GM12878 (cell line): Measurements from ENCODE around the gene SPACDR. TPM values are rescaled to one million over a fixed set of nuclear protein-coding genes. Genes with fewer than 3 reads are reported as not detected.

Experiments used
- CEBPZ ChIP-seq: fragments of 150-350 bp; IDR thresholded peaks from 2 replicates; pipeline ENCODE4 v1.6.1; 2016; ENCODE audit warnings: low read depth, low read length
- CHD1 ChIP-seq: IDR thresholded peaks from 2 replicates; pipeline ENCODE4 v1.6.1; 2012; ENCODE audit warnings: low read depth, low read length, improper control_type of control experiment
- CUX1 ChIP-seq: IDR thresholded peaks from 2 replicates; pipeline ENCODE4 v1.6.1; 2012; ENCODE audit warnings: improper control_type of control experiment, low read depth, low read length; ENCODE audit not compliant: insufficient replicate concordance
- HDGF ChIP-seq: fragments of 450-650 bp; IDR thresholded peaks from 2 replicates; pipeline ENCODE4 v1.6.1; 2016; ENCODE audit warnings: antibody characterized with exemption
- JUND ChIP-seq: IDR thresholded peaks from 2 replicates; pipeline ENCODE4 v1.6.1; 2012; ENCODE audit warnings: low read depth, mild to moderate bottlenecking, low read length, improper control_type of control experiment, moderate library complexity
- MXI1 ChIP-seq: fragments of 150-350 bp; IDR thresholded peaks from 2 replicates; pipeline ENCODE4 v1.6.1; 2011; ENCODE audit warnings: low read depth, mild to moderate bottlenecking, inconsistent platforms, low read length, improper control_type of control experiment
- MYB ChIP-seq: fragments of 150-350 bp; IDR thresholded peaks from 2 replicates; pipeline ENCODE4 v1.6.1; 2014; ENCODE audit warnings: mild to moderate bottlenecking, low read depth, low read length, borderline replicate concordance
- NBN ChIP-seq: fragments of 450-650 bp; IDR thresholded peaks from 2 replicates; pipeline ENCODE4 v1.6.1; 2016
- PAX5 ChIP-seq: IDR thresholded peaks from 2 replicates; pipeline ENCODE4 v1.6.1; 2011; ENCODE audit warnings: low read depth, low read length, borderline replicate concordance
- PBX3 ChIP-seq: IDR thresholded peaks from 2 replicates; pipeline ENCODE4 v1.6.1; 2011; ENCODE audit warnings: mild to moderate bottlenecking, low read depth, low read length, moderate library complexity; ENCODE audit not compliant: insufficient replicate concordance
- POU2F2 ChIP-seq: IDR thresholded peaks from 3 replicates; pipeline ENCODE4 v1.6.1; 2011; ENCODE audit warnings: low read depth, mild to moderate bottlenecking, low read length, borderline replicate concordance
- RELA ChIP-seq: fragments of 450-650 bp; IDR thresholded peaks from 2 replicates; pipeline ENCODE4 v1.8.0; 2014; ENCODE audit warnings: borderline replicate concordance; ENCODE audit not compliant: partially characterized antibody
- STAT1 ChIP-seq: fragments of 450-650 bp; conservative IDR thresholded peaks from 2 replicates; pipeline ENCODE4 v1.6.1; 2014; ENCODE audit warnings: antibody characterized with exemption, mild to moderate bottlenecking
- ZNF207 ChIP-seq: fragments of 450-650 bp; IDR thresholded peaks from 2 replicates; pipeline ENCODE4 v1.6.1; 2014; ENCODE audit warnings: antibody characterized with exemption, mild to moderate bottlenecking, borderline replicate concordance
- ZNF687 ChIP-seq: fragments of 450-650 bp; IDR thresholded peaks from 2 replicates; pipeline ENCODE4 v1.6.1; 2017; ENCODE audit warnings: mild to moderate bottlenecking, moderate library complexity
- polyA plus RNA-seq, 11 experiments: library from polyadenylated mRNA; depleted of rRNA in 4 of 11; unstranded in 6 of 11; stranded (reverse) in 5 of 11; fragments of >200 nt; fragmentation: Nextera tagmentation in 4 of 11; fragmentation: Illumina TruSeq in 1 of 11; extraction: Ambion mirVana in 4 of 11; extraction: Trizol in 1 of 11; gene quantifications; 1 replicate in 1 of 11; 2 replicates in 10 of 11; pipeline versions ENCODE4 v1.2.1 to v1.2.3, GENCODE V29; 2011 to 2016; ENCODE audit warnings: inconsistent platforms in 2 of 11, missing spikeins in 2 of 11, low read depth in 1 of 11
- total RNA-seq, 4 experiments: library from RNA; depleted of rRNA in 3 of 4; stranded (reverse); fragments of >200 nt in 3 of 4; fragmentation: Illumina TruSeq in 1 of 4; extraction: Trizol in 1 of 4; gene quantifications; 2 replicates each; pipeline versions ENCODE4 v1.2.1 to v1.2.3, GENCODE V29; 2013 to 2021

The SPACDR gene
- total and polyA plus RNA-seq, 10 of the 15 experiments (the other 5 are each of a cell fraction or from before 2014, with no cell fraction given) = 0.18 to 1.5 (median 0.63) TPM

GRCh38 chr7:100428199-100428966 is 35.7 kb downstream of the SPACDR start, which contains the start of gene ZCWPW1 (continued):
- peak; percentile 97 for TF ChIP-seq STAT1
- 0 out of 2 replicates have a peak, but pooled peaks have one; percentile 13 for TF ChIP-seq CEBPZ
- TF ChIP-seq CUX1 = no peak
- peak; percentile 78; the same call in 1 of the 2 replicates for TF ChIP-seq PAX5
- TF ChIP-seq POU2F2 = peak; percentile 91; the same call in 2 of the 3 replicates
- TF ChIP-seq ZNF687 = peak; percentile 99
- TF ChIP-seq JUND = no peak
- TF ChIP-seq CHD1 = peak; percentile 79; the same call in 1 of the 2 replicates
- TF ChIP-seq RELA = peak; percentile 10
- peak; percentile 95 for TF ChIP-seq NBN
- TF ChIP-seq MYB = no peak; the same call in 1 of the 2 replicates
- peak; percentile 96; the same call in 1 of the 2 replicates for TF ChIP-seq ZNF207
- TF ChIP-seq PBX3 = peak; percentile 66
- TF ChIP-seq MXI1 = peak; percentile 79
- 0 out of 2 replicates have a peak, but pooled peaks have one; percentile 73 for TF ChIP-seq HDGF
